Measurements from ENCODE around the gene MDN1. TPM values are rescaled to one million over a fixed set of nuclear protein-coding genes. Genes with fewer than 3 reads are reported as not detected.
"Not testable (repeated sequence)": the region's sequence is repeated elsewhere in the genome, so short reads cannot be mapped to it uniquely, and the experiment has no call there.

MDN1 gene
- total RNA-seq, 1 donor from 2014 or later: 22.6 TPM

DNA sequence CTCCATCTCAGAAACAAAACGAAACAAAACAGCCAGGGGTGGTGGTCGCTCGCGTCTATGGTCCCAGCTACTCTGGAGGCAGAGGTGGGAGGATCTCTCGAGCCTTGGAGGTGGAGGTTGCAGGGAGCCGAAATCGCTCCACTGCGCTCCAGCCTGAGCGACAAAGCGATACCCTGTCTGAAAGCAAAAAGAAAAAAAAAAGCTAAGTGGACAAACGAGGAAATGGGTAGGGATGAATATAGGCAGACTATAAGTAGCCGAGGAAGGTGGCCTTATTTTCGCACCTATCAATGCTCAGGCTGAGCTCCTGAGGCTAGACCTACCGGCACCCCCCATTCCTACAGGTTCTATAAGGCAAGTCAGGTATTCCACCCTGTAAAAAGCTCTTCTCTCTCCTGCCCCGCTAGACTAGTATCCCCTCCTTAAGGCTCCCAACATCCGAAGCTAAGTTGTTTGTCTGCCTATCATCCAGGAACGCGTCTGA is 9.4 kb upstream of the MDN1 start:
- ATAC-seq (ENCODE audit: poor library complexity) (peak; percentile 34), DNase-seq (no peak)
- intact Hi-C loops (cut with DNase I): no loop called here

DNA sequence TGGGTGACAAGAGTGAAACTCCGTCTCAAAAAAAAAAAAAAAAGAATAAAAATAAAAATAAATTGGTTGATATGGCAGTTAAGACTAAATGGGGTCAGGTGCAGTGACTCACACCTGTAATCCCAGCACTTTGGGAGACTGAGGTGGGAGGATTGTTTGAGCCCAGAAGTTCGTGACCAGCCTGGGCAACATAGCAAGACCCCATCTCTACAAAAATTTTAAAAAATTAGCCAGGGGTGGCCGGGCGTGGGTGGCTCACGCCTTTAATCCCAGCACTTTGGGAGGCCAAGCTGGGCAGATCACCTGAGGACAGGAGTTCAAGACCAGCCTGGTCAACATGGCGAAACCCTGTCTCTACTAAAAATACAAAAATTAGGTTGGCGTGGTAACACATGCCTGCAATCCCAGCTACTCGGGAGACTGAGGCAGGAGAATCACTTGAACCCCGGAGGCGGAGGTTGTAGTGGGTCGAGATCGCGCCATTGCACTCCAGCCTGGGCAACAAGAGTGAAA is 8.9 kb upstream of the MDN1 start:
- intact Hi-C loops (cut with DNase I); DNase-seq; ATAC-seq (ENCODE audit: poor library complexity): not testable (repeated sequence)

DNA sequence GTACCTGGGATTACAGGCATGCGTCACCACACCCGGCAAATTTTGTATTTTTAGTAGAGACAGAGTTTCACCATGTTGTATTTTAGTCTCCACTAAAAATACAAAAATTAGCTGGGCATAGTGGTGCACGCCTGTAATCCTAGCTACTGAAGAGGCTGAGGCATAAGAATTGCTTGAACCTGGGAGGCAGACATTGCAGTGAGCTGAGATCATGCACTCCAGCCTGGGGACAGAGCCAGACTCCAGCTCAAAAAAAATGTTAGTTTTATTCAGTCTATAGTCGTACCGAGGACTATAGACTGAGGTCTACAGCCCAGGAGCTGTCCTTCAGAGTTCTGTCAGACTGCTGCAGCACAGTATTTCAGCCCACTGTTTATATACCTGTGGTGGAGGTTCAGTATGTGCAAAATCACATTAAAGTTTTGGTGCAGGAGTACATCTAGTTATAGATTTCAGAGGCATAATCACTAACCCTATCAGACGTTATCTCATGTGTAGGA is 6.5 kb upstream of the MDN1 start:
- DNase-seq: no peak
- intact Hi-C loops (cut with DNase I): no loop called here
- no peak for ATAC-seq (ENCODE audit: poor library complexity)

DNA sequence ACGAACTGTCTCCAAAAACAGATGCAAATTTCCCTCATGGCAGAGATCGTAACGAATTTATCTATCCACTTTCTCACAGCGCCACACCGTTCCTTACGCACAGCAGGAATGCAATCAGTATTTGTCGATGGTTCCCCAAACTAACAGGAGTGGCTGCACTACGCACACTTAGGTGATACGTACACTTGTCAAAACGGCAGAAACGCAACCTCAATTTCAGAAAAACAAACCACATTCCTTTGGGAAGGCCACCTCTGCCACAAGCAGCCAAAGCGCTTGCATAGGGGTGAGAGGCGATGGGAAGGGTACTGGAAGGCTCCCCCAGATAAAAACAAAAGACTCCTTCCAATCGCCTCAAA is 638 bp downstream of the MDN1 start:
- DNase-seq (no peak), ATAC-seq (ENCODE audit: poor library complexity) (peak; percentile 46)
- intact Hi-C loops (cut with DNase I): no loop called here

DNA sequence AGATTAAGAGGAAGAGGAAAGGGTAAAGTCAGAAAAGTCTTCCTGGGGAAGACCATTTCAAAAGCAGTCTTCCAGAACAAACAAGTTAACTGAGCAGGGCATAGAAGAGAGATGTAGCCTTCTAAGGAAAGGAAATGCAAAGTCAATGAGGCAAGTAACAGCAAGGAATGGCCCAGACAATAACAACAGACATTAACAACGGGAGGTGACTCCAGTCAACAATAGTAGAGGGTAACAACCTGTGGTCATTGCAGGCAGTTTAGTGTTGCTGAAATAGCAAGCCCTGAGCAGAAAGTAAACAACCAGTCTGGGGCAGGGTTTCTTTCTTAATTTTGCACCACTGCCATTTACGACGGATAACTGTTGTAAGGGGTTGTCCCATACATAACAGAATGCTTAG is 2.1 kb downstream of the MDN1 start:
- intact Hi-C loops (cut with DNase I): no loop called here
- DNase-seq (no peak), ATAC-seq (ENCODE audit: poor library complexity) (no peak)

DNA sequence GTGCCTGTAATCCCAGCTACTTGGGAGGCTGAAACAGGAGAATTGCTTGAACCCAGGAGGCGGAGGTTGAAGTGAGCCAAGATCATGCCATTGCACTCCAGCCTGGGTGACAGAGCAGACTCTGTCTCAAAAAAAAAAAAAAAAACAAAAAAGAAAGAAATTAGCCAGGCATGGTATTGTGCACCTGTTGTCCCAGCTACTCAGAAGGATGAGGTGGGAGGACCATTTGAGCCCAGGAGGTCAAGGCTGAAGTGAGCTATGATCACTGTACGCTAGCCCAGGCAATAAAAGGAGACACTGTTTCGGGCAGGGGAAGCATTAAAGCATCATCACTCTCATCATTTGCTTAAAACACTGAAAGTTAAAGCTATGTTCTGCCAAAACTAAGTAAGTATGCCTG is 6.2 kb downstream of the MDN1 start:
- intact Hi-C loops (cut with DNase I); DNase-seq: not testable (repeated sequence)

DNA sequence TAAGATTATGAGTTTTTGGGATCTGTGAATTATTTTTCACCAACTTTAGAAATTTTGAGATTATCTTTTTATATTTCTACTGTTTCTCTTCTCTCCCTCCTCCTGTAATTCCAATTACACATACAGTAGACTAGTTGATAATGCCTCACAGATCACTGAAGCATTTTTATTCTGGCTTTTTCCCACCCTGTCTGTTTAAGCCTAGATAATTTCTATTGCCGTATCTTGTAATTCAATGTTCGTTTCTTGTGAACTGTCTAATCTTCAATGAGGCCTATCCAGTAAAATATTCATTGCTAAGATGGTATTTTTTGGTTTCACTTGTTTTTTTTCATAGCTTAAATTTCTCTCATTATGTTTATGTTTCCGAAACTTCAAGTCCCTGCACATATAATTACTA is 12.0 kb downstream of the MDN1 start:
- DNase-seq (no peak), ATAC-seq (ENCODE audit: poor library complexity) (no peak)
- intact Hi-C loops (cut with DNase I): no loop called here

More for the DNA sequence above, 6.2 kb downstream of the MDN1 start:
- ATAC-seq (ENCODE audit: poor library complexity): not testable (repeated sequence)

DNA sequence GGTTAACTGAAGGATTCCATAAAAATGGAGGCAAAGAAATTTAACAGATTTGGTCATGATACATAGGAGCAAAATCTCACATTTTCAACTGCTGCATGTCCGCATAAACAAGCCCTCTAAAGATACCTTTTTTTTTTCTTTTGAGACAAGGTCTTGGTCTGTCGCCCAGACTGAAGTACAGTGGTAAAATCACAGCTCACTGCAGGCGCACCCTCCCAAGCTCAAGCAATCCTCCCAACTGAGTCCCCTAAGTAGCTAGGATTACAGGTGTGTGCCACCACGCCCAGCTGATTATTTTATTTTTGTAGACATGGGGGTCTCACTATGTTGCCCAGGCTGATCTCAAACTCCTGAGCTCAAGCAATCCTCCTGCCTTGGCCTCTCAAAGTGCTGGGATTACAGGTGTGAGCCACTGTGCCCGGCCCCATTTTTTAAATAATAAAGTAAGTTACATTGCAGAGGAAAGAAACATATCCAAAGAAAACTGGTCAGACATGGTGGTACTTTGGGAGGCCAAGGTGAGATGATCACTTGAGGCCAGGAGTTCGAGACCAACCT is 13.7 kb downstream of the MDN1 start:
- ATAC-seq (ENCODE audit: poor library complexity): peak; percentile 36
- DNase-seq: no peak
- intact Hi-C loops (cut with DNase I): no loop called here

DNA sequence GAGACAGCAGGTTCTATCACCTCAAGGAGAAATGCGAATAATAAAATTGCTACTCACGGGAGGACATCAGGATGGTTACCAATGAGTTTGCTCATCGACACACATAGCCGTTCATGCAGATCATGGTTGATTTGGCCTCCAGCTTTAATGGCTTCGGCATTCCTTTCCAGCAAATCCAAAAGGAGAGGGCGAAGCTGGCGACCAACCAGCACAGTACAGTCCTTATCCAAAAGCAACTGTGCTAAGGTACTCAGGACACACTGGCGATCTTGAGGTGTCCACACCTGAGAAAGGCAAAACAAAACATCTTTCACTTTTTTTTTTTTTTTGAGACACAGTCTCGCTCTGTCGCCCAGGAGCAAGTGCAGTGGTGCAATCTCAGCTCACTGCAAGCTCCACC is 16.3 kb downstream of the MDN1 start:
- ATAC-seq (ENCODE audit: poor library complexity): no peak
- no peak for DNase-seq
- intact Hi-C loops (cut with DNase I): no loop called here

DNA sequence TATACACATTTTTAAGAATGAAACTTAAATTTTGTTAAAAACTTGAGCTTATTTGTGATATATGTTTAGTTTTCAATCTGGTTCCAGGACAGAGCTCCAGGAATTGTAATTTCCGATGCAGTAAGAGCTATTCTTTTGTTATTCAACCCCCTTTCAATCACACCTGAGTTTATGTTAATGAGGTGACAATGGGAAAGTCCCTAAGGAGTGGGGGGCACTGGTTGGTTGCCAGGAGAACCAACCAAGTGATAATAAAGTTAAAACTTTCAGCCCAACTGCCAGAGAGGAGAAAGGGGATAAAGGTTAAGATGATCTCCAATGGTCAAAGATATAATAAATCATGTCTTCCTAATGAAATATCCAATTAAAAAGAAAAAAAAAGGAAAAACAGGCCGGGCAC is 19.8 kb downstream of the MDN1 start:
- intact Hi-C loops (cut with DNase I): no loop called here
- ATAC-seq (ENCODE audit: poor library complexity) (no peak), DNase-seq (no peak)

DNA sequence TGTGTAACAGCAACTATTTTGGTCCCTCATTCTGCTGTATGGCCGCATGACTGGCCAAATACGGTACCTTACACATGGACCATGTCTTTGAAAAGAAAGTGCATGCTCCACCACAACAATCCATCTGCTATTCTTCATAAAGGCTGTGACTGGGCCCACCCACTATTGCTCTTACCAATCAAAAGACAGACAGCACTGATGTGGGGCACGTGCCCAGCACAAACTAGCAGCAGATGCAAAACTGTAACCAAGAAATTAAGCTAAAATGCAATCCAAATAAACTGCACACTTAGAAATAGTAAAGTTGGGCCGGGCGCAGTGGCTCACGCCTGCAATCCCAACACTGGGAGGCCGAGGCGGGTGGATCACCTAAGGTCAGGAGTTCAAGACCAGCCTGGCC is 20.5 kb downstream of the MDN1 start:
- ATAC-seq (ENCODE audit: poor library complexity) (no peak), DNase-seq (no peak)
- intact Hi-C loops (cut with DNase I): no loop called here

DNA sequence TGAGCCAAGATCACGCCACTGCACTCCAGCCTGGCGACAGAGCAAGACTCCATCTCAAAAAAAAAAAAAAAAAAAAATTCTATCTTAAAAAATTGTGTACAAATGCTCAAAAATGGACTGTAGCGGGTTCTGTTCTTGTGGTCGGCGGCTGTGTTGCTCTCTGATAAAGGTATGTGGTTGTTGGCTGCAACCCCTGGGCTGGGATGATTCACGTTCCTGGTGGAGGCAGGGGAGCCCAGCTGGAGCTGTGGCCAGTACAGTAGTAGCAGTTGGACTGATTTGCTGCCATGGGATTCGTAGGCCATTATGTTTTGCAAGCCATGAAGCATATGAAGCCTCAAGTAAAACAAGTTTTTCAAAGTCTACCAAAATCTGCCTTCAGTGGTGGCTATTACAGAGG is 22.3 kb downstream of the MDN1 start:
- no peak for DNase-seq
- no peak for ATAC-seq (ENCODE audit: poor library complexity)
- intact Hi-C loops (cut with DNase I): no loop called here

DNA sequence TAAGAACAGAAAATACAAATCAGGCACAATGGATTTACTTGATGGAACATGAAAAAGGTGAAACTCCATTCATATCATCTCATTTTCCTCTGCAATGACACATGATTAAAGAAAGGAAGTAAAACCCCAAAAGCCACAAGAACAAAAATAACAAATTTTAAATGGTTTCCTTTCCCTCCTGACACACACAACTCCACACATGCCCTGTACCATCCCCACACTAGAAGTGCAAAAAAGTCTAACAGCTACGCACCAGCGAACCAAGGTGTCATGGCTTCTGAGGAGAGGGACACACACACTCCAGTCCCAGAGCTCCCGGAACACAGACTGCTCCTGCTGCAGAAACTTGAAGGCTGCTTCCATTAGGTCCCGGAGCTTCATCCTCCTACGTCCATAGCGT is 25.3 kb downstream of the MDN1 start:
- DNase-seq (no peak), ATAC-seq (ENCODE audit: poor library complexity) (no peak)
- intact Hi-C loops (cut with DNase I): no loop called here

DNA sequence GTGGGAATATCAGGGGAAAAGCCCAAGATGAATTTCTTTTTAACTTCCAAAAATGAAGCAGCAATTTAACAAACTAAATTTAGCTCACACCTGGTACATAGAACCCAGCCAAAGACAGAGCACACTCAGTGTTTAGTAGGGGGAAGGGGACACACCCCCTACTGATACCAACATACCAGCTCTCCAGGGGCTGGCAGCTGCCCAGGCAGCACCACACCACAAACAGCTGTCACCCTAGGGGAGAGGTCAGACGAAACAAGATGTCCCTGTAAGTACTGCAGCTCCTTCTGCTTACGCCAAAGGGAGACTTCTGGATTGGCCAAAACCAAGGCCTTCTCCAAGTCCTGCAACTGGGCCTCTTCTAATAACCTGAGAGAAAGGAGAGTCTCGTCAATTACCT is 26.0 kb downstream of the MDN1 start:
- ATAC-seq (ENCODE audit: poor library complexity) (peak; percentile 97), DNase-seq (peak; percentile 83)
- intact Hi-C loops (cut with DNase I): no loop called here

DNA sequence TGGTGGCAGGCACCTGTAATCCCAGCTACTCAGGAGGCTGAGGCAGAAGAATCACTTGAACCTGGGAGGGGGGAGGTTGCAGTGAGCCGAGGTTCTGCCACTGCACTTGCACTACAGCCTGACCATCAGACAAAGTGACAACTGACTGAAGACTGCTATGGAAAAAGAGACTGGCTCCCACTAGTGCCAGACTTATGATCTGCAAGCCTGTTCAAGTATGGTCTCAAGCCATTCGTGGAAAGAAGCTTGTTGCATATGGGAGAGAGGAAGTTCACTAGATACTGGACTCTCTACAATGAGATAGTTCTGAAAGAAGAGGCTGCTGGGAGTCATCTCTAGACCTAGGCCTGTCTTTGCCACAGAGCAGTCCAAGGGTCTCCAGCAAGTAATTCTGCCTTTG is 26.7 kb downstream of the MDN1 start:
- intact Hi-C loops (cut with DNase I): no loop called here
- DNase-seq (no peak), ATAC-seq (ENCODE audit: poor library complexity) (peak; percentile 71)

DNA sequence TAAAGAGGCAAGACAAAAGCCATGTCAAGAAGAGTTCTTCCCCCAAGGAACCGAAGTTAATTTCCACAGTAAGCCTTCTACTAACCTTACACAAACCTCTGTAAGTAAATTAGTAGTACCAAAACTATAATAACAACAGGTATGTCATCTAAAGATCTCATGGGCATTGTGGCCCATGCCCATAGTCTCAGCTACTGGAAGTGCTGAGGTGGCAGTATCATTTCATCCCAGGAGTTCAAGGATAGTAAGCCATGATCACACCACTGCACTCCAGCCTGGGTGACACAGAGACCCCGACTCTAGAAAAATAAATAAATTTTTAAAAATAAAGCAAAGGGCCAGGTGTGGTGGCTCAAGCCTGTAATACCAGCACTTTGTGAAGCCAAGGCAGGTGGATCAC is 29.2 kb downstream of the MDN1 start:
- DNase-seq (no peak), ATAC-seq (ENCODE audit: poor library complexity) (no peak)
- intact Hi-C loops (cut with DNase I): no loop called here

DNA sequence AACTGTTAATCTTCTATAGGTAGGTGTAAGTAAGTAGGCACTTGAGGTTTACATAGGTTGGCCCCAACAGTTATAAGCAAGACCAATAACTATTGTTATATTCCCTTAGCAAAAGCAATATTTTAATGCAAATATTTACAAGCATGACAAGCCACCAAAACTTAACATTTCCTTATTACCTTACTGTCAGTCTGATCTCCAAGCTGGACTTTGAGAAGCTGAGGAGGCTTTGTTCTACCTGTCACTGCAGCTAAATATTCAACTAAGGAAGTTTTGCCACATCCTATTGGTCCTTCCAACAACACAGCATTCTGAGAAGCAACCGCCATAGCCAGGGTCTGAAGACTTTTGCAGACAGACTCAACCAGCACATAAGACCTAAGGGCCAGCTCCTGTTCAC is 29.6 kb downstream of the MDN1 start:
- ATAC-seq (ENCODE audit: poor library complexity) (no peak), DNase-seq (no peak)
- intact Hi-C loops (cut with DNase I): no loop called here

DNA sequence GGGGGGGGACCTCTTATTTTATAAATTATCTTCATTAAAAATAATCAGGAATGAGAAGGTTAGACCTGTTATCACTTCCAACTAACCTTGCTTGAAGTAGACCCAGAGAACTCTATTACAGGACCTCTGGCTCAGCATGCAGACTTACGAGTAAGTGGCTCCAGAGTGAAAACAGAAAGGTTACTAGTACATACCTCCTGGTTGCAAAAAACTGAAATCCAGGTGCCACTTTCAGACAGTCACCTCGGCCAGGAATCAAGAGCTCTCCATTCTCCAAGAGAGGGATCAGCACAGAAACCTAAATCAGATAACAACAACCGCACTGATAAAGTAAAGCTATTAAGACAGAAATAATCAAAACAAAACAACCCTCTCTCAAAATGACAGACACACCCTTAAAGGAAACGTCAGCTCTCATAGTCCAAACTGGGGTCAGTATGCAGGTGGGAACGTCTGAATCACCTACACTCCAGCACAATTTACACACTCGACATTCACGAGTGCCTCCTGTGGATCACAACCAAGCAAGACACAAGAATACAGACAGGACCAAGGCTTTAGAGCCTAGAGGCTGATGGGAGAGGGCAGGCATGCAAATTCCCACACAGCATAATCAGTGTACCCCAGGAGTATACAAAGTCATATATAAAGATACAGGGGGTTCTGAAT is 31.8 kb downstream of the MDN1 start:
- intact Hi-C loops (cut with DNase I): no loop called here
- no peak for DNase-seq
- no peak for ATAC-seq (ENCODE audit: poor library complexity)

DNA sequence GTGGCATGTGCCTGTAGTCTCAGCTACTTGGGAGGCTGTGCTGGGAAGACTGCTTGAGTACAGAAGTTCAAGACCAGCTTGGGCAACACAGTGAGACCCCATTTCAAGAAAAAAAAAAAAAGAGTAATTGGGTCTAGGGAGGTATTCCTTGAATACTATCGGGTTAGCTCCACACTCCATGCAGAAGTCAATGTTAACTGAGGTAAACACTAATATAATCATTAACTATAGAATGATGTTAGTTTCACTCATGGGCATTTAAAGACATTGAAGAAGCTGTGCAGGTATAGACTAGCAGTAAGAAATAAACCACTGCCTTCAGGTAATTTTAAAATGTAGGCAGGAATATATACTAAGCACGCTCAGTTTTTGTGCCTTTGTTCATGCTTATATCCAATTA is 32.6 kb downstream of the MDN1 start:
- ATAC-seq (ENCODE audit: poor library complexity) (no peak), DNase-seq (no peak)
- intact Hi-C loops (cut with DNase I): no loop called here

DNA sequence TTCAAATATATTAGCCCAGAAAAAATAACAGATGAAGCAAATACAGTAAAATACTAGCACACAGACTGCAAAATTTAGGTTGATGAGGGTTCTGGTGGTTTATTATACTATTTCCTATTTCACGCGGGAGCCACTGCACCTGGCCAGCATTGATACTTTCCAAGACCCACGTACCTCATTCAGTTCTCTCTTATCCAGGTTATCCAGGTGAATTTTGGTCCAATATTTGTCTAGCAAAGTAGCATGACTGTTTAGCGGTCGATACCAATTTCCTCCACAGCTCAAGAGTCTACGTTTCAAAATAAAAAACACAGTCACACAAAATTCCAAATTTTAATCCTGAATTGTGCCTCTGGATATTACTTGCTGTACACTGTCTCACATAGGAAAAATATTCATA is 34.8 kb downstream of the MDN1 start:
- ATAC-seq (ENCODE audit: poor library complexity) (no peak), DNase-seq (no peak)
- intact Hi-C loops (cut with DNase I): no loop called here

Data from Right ventricle myocardium superior (tissue), 1 donor.